Progenitor cell of endocrine pancreas (in vitro differentiated cells): ENCODE measurements around the gene TWNK. TPM values are rescaled to one million over a fixed set of nuclear protein-coding genes. Genes with fewer than 3 reads are reported as not detected.
A peak's percentile ranks its signal among the peaks of the same experiment; 100 is the strongest.

Source experiments
- DNase-seq: peaks from one replicate; pipeline ENCODE4 v3.0.0; 2021; ENCODE audit warnings: low spot score; ENCODE audit not compliant: unreplicated experiment
- H3K27ac Mint-ChIP-seq: 2 replicates; pipeline ENCODE4 v1.8.0; 2021; ENCODE audit warnings: mild to moderate bottlenecking, moderate library complexity, mixed read lengths
- H3K27me3 Mint-ChIP-seq: 2 replicates; pipeline ENCODE4 v1.8.0; 2021; ENCODE audit warnings: mixed read lengths
- H3K36me3 Mint-ChIP-seq: 2 replicates; pipeline ENCODE4 v1.8.0; 2022; ENCODE audit warnings: mixed read lengths; ENCODE audit not compliant: insufficient read depth
- H3K4me1 Mint-ChIP-seq: 2 replicates; pipeline ENCODE4 v1.8.0; 2021; ENCODE audit warnings: low read depth, mixed read lengths
- H3K4me3 Mint-ChIP-seq: 2 replicates; pipeline ENCODE4 v1.8.0; 2021; ENCODE audit warnings: low read depth, mild to moderate bottlenecking, moderate library complexity, mixed read lengths
- H3K9me3 Mint-ChIP-seq: 2 replicates; pipeline ENCODE4 v1.8.0; 2021; ENCODE audit warnings: low read depth, mixed read lengths
- total RNA-seq: library from RNA; stranded (reverse); gene quantifications from 2 replicates; pipeline ENCODE4 v1.2.1, GENCODE V29; 2021
- TF ChIP-seq, protein P1 (sequence below): fragments of 200-600 bp; sonication (generic); IDR thresholded peaks from one replicate; pipeline ENCODE4 v1.5.0; 2021; ENCODE audit warnings: antibody characterized with exemption, mild to moderate bottlenecking; ENCODE audit not compliant: unreplicated experiment

The TWNK gene
- total RNA-seq, 1 donor from 2014 or later: 13.3 TPM

- Mint-ChIP-seq H3K27me3 (no peaks in the 10 kb centered on the region), H3K4me3 (no peak overlapping the region), H3K27ac (no peak overlapping the region), H3K9me3 (no peaks in the 10 kb centered on the region), H3K36me3 (peaks cover 14% of the 10 kb centered on the region), H3K4me1 (peaks cover 15% of the 10 kb centered on the region)
- TF ChIP-seq, protein P1, sequence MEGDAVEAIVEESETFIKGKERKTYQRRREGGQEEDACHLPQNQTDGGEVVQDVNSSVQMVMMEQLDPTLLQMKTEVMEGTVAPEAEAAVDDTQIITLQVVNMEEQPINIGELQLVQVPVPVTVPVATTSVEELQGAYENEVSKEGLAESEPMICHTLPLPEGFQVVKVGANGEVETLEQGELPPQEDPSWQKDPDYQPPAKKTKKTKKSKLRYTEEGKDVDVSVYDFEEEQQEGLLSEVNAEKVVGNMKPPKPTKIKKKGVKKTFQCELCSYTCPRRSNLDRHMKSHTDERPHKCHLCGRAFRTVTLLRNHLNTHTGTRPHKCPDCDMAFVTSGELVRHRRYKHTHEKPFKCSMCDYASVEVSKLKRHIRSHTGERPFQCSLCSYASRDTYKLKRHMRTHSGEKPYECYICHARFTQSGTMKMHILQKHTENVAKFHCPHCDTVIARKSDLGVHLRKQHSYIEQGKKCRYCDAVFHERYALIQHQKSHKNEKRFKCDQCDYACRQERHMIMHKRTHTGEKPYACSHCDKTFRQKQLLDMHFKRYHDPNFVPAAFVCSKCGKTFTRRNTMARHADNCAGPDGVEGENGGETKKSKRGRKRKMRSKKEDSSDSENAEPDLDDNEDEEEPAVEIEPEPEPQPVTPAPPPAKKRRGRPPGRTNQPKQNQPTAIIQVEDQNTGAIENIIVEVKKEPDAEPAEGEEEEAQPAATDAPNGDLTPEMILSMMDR: no peak
- DNase-seq: no peak
These were observed 3.3 kb upstream of the TWNK start for GRCh38 chr10:100983868-100984671.

GRCh38 chr10:100984672-100985177 lies 2.6 kb upstream of the TWNK start:
- DNase-seq: no peak
- Mint-ChIP-seq H3K27ac (peak overlapping the region; percentile 43), H3K4me3 (no peak overlapping the region), H3K27me3 (no peaks in the 10 kb centered on the region), H3K4me1 (peaks cover 15% of the 10 kb centered on the region), H3K9me3 (no peaks in the 10 kb centered on the region), H3K36me3 (peaks cover 14% of the 10 kb centered on the region)
- TF ChIP-seq, protein P1: no peak

DNA sequence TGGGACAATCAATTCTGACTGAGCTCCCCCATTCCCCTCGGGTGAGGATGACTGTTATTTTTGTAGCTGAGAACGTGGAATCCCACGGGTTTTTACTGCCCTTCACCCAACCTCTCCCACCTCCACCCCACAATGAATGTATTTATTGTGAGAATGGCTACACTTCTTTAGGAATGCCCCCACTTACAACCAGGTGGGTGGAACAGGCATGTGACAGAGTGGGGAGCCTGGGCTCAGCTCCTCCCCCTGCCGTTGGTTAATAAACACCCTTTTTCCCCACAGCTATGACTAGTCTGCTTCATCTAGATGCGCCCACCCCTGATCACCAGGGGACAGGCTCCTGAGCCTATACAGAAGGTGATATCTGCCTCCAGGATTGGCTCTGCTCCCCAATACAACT lies 2.0 kb upstream of the TWNK start:
- peak overlapping the region; percentile 96 for H3K4me3 Mint-ChIP-seq
- no peaks in the 10 kb centered on the region for H3K9me3 Mint-ChIP-seq
- TF ChIP-seq, protein P1: no peak

GRCh38 chr10:100986623-100986951 lies 756 bp upstream of the TWNK start:
- peak overlapping the region; percentile 96 for H3K4me3 Mint-ChIP-seq
- peaks cover 15% of the 10 kb centered on the region for H3K36me3 Mint-ChIP-seq
- H3K9me3 Mint-ChIP-seq: no peaks in the 10 kb centered on the region
- DNase-seq: no peak
- H3K27me3 Mint-ChIP-seq: no peaks in the 10 kb centered on the region
- H3K4me1 Mint-ChIP-seq: peaks cover 15% of the 10 kb centered on the region
- TF ChIP-seq, protein P1: no peak
- H3K27ac Mint-ChIP-seq: peak overlapping the region; percentile 93

More for the DNA sequence above, 2.0 kb upstream of the TWNK start:
- peaks cover 15% of the 10 kb centered on the region for H3K4me1 Mint-ChIP-seq
- DNase-seq: no peak
- no peak overlapping the region for H3K27ac Mint-ChIP-seq
- H3K27me3 Mint-ChIP-seq: no peaks in the 10 kb centered on the region
- peaks cover 12% of the 10 kb centered on the region for H3K36me3 Mint-ChIP-seq

- Mint-ChIP-seq H3K36me3 (peaks cover 12% of the 10 kb centered on the region), H3K27me3 (no peaks in the 10 kb centered on the region)
These were observed 324 bp downstream of the TWNK start for GRCh38 chr10:100987685-100988049.

More at GRCh38 chr10:100987685-100988049, 324 bp downstream of the TWNK start:
- DNase-seq: no peak
- no peaks in the 10 kb centered on the region for H3K9me3 Mint-ChIP-seq
- H3K4me3 Mint-ChIP-seq: peak overlapping the region; percentile 96
- peaks cover 15% of the 10 kb centered on the region for H3K4me1 Mint-ChIP-seq
- peak overlapping the region; percentile 93 for H3K27ac Mint-ChIP-seq
- TF ChIP-seq, protein P1: no peak
